Inferior parietal cortex (tissue), 1 donor: ENCODE results near the gene TNF.
A peak's percentile ranks its signal among the peaks of the same experiment; 100 is the strongest.

Experiments
- DNase-seq: peaks from one replicate; pipeline ENCODE4 v3.0.0-alpha.2; 2016; ENCODE audit errors: extremely low spot score

The TNF gene

GRCh38 chr6:31573239-31574105 lies 1.9 kb upstream of the TNF start:
- no peak for DNase-seq

GRCh38 chr6:31574106-31575061 lies 981 bp upstream of the TNF start:
- no peak for DNase-seq

GRCh38 chr6:31575952-31576685 lies 754 bp downstream of the TNF start:
- no peak for DNase-seq

DNA sequence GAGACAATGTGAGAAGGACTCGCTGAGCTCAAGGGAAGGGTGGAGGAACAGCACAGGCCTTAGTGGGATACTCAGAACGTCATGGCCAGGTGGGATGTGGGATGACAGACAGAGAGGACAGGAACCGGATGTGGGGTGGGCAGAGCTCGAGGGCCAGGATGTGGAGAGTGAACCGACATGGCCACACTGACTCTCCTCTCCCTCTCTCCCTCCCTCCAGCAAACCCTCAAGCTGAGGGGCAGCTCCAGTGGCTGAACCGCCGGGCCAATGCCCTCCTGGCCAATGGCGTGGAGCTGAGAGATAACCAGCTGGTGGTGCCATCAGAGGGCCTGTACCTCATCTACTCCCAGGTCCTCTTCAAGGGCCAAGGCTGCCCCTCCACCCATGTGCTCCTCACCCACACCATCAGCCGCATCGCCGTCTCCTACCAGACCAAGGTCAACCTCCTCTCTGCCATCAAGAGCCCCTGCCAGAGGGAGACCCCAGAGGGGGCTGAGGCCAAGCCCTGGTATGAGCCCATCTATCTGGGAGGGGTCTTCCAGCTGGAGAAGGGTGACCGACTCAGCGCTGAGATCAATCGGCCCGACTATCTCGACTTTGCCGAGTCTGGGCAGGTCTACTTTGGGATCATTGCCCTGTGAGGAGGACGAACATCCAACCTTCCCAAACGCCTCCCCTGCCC lies 1.7 kb downstream of the TNF start:
- no peak for DNase-seq

GRCh38 chr6:31577579-31577966 lies 2.2 kb downstream of the TNF start:
- DNase-seq = no peak

DNA sequence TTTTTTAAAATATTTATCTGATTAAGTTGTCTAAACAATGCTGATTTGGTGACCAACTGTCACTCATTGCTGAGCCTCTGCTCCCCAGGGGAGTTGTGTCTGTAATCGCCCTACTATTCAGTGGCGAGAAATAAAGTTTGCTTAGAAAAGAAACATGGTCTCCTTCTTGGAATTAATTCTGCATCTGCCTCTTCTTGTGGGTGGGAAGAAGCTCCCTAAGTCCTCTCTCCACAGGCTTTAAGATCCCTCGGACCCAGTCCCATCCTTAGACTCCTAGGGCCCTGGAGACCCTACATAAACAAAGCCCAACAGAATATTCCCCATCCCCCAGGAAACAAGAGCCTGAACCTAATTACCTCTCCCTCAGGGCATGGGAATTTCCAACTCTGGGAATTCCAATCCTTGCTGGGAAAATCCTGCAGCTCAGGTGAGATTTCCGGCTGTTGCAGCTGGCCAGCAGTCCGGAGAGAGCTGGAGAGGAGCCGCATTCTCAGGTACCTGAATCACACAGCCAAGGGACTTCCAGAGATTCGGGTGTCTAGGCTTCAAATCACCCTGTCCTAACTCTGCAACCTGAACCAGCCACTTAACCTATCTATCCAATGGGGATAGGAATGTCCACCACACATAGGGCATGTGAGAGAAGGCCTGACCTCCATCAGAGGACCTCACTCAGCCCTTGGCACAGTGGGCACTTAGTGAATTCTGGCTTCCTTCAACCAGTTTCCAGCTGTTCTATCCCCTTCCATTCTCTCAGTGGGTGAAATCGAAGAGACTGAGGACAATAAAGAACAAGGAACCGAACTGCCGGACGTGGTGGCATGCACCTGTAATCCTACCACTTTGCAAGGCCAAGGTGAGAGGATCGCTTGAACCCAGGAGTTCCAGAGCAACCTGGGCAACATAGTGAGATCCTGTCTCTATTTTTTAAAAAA lies 3.1 kb downstream of the TNF start:
- DNase-seq = no peak

DNA sequence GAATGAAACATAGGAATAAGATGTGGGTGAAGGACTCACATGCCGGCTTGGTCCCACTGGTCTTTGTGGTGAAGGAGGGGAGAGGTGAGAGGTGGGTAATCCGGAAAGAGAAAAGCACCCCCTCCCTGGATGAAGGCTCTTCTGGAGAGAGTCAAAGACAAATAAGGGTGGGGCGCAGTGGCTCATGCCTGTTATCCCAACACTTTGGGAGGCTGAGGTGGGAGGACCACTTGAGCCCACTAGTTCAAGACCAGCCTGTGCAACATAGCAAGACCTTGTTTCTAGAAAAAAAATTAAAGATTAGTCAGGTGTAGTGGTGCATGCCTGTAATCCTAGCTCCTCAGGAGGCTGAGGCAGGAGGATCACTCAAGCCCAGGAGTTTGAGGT lies 3.7 kb downstream of the TNF start:
- DNase-seq = no peak

DNA sequence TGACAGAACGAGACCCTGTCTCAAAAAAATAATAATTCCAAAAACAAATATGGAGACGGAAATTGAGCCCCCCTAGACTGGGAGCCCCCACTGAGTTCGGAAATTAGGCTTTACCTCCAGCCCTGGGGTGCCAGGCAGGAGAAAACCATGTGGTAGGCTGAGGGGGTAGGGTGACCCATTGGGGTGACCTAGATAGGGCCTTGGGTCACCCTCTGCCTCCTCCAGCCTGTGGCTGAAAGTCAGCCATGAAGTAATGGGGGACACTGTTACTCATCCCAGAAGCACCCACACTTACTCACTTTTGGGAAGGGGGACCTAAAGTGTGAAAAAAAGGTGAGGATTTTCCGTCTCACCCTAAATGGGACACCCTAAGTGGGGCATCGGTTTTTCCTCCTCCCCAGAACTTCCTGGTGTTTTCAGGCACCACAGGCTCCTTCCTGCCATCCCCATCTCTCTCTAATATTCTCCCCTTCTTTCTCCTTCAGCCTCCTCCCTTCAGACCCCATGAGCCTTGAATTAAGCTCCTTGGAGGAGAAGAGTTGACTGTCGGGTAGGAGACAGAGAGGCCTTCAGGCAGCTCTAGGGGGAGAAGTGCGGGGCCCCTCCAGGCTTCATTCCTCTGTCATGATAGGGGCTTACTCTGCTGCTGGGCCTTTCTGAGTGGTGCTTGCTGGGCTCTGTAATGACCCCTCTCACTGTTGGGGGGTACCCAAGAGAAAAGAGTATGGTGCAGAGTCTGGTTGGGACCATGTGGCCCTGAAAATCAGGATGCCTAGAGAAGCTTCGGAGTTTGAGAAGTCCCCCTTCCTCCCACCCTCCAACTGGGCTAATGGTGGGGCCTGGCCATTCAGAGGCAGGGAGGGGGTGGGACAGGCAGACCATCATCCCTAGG lies 4.4 kb downstream of the TNF start:
- no peak for DNase-seq

DNA sequence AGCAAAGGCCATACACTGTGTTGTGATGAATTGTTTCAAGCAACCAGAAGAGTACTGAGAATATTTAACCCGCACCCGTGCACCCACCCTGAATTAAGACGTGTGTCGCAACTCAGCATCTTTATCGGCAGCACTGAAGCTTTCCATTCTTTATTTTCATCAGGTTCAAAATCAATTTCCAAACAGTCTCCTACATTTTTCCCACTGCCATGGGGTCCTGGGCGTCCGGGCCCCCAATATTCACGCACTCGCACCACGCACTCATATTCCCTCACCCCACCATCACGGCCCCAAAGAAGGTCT lies 5.0 kb downstream of the TNF start:
- DNase-seq = no peak

DNA sequence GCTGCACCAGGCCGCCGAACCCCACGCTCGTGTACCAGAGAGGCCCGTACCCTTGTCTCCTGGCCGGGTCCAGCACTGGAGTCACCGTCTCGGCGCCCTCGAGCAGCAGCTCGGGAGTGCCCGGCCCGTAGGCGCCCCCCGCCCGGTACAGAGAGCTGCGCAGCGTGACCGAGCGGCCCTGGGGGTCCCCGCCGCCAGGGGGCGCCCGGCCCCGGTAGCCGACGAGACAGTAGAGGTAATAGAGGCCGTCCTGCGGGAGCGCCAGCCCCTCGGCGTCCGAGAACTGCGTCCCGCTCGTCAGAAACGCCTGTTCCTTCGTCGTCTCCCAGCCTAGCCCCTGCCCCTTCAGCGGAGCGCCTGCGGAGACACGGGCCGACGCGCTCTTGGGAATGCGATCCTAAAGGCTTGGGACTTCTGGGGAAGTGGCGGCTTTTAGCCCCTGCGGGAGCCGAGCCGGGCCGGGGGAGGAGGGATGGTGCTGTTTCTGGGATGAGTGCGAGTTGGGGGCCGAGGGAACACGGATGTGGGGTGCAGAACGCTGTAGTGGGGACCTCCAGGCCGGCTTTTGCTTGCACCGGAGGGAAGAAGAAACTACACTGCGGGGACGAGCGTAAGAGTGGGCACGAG lies 5.6 kb downstream of the TNF start:
- peak; percentile 79 for DNase-seq

DNA sequence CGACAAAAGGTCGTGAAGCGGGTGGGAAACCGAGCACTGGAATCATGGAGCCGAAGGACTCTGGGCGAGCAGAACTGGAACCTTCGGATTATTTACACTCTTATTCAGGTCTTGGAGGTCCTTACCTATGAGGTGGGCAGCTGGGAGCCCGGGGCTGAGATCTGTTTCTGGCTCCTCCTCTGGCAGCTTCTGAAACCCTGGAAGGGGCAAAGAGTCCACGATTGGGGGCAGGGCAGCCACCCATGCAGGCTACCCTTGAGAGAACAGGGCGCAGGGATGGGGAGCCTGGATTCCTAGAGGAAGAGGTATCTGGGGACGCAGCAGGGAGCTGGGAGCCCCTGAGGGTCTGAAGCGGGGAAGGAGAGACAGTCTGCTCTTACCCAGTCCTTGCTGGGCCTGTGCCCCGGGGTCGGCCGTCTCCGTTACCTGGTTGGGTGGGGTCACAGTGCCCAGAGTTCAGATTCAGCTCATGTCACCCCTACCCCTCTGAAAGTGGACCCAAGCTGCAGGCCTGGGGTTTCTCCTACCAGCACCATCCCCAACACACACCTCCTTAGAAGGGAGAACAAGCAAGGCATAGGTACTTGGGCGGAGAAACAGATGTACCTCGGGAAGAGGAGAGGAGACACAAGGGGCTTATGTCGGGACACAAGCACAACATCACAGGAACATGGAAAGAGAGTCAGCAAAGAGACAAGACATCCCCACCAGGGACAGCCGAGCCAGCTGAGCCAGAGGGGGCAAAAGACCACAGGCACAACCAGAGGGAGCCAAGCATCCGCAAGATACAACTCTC lies 6.3 kb downstream of the TNF start:
- DNase-seq = no peak

- DNase-seq = no peak
Observed at GRCh38 chr6:31582230-31582643, 6.9 kb downstream of the TNF start, which contains the start of gene LTB. LTB (minus strand) TSS chr6:31582424; CDS start chr6:31582417, 7 bp downstream.

- DNase-seq = no peak
Observed at GRCh38 chr6:31585491-31585890, 10.1 kb downstream of the TNF start.

DNA sequence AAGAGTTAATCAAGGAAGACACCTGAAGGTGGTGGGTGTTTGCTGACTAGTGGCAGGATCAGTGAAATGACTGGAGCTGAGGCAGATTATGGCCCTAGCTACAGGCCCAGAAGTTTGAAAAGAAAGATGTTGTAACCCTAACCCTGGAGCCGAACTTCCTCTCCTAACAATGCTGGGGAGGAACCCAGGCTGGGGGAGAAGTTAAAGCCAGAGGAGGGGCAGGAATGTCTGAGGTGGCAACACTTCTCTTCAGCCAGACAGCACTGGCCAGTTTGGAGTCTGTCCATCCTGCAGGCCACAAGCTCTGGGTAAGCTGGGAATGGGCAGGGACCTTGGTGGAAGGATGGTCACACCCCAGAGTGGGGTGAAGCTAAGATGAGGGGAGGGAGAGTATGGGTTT lies 10.6 kb downstream of the TNF start, which contains the start of gene LST1:
TSS of gene LST1 (plus strand) at position 270 of the 400 bp plus-strand sequence. CDS start 1,023 bp downstream, outside the sequence.
- no peak for DNase-seq

- no peak for DNase-seq
Observed at GRCh38 chr6:31586599-31587281, 11.4 kb downstream of the TNF start.

- no peak for DNase-seq
Observed at GRCh38 chr6:31587791-31588777, 12.7 kb downstream of the TNF start.
